Posterior vena cava (tissue), 2 donors: Measurements from ENCODE around the gene WFDC1. TPM values are rescaled to one million over a fixed set of nuclear protein-coding genes. Genes with fewer than 3 reads are reported as not detected.

Experiments used
- DNase-seq: peaks from one replicate; pipeline ENCODE4 v3.0.0-alpha.2; 2020; ENCODE audit warnings: low spot score
- intact Hi-C, 2 donors: fragments of 100-400 bp; cut with DNase I; formaldehyde crosslinking; loops; one replicate each; pipeline versions ENCODE4 v1.14.1 to v1.14.2; 2022 to 2023
- long read RNA-seq, 2 donors: library from polyadenylated mRNA; unstranded; transcript quantifications; one replicate each; pipeline ENCODE4 v2.0.0, GENCODE V29; 2020 to 2021
- total RNA-seq, 2 donors: library from RNA; stranded (reverse); fragmentation: NEBNext Ultra II Directional; extraction: Animal tissue kit (Norgen Biotek cat#: 25700); gene quantifications; one replicate each; pipeline ENCODE4 v1.2.1, GENCODE V29; 2021
- donor health status: DM: yes; HTN: yes; CAD: no.
- donor health status: DM: yes; HTN: yes; CAD: no.

Gene WFDC1, protein sequence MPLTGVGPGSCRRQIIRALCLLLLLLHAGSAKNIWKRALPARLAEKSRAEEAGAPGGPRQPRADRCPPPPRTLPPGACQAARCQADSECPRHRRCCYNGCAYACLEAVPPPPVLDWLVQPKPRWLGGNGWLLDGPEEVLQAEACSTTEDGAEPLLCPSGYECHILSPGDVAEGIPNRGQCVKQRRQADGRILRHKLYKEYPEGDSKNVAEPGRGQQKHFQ
- 10 to 100 TPM; 48.7 to 93.6 TPM for total RNA-seq
- long read RNA-seq, donor 1, transcript WFDC1-203 (7 exons, 1,319 nt) = minor isoform, 10 of 74 reads
- long read RNA-seq, donor 1, transcript WFDC1-201 (7 exons, 1,534 nt) = major isoform, 52 of 74 reads
- long read RNA-seq, donor 1, partial matches to known transcripts = 0 of 74 reads
- long read RNA-seq, donor 1, other reads (novel, unspliced or antisense) = 12 of 74 reads
- long read RNA-seq, donor 2, partial matches to known transcripts = 0 of 1 reads
- long read RNA-seq, donor 2, other reads (novel, unspliced or antisense) = 0 of 1 reads

DNA sequence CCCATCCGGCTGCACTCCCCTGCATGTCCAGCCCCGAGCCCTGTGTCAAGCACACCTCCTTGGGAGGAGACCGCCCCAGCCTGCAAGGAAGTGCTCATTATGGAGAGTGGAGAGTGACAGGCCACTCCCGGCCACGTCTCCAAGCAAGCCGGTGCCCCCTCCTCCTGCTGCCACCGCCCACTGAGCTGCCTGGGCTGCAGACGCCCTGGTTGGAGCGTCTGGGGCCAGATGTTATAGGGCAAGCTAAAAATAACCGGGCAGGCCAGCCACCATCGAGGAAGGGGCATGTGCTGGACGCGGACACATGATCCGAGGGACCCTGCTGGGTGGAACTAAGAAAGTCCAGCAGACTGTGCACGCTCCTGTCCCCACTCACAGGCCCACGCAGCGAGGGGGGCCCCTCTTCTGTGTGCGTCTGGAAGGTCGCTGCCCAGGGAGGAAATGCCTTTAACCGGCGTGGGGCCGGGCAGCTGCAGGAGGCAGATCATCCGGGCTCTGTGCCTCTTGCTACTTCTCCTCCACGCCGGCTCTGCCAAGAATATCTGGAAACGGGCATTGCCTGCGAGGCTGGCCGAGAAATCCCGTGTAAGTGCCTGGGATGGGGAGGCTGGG, at the start of gene WFDC1:
Gene WFDC1, plus strand, starts transcription at position 348 of the 612 bp plus-strand sequence. Its CDS starts 94 bp downstream, at position 442.
- peak; percentile 83 for DNase-seq
- intact Hi-C loops = no loop called here

DNA sequence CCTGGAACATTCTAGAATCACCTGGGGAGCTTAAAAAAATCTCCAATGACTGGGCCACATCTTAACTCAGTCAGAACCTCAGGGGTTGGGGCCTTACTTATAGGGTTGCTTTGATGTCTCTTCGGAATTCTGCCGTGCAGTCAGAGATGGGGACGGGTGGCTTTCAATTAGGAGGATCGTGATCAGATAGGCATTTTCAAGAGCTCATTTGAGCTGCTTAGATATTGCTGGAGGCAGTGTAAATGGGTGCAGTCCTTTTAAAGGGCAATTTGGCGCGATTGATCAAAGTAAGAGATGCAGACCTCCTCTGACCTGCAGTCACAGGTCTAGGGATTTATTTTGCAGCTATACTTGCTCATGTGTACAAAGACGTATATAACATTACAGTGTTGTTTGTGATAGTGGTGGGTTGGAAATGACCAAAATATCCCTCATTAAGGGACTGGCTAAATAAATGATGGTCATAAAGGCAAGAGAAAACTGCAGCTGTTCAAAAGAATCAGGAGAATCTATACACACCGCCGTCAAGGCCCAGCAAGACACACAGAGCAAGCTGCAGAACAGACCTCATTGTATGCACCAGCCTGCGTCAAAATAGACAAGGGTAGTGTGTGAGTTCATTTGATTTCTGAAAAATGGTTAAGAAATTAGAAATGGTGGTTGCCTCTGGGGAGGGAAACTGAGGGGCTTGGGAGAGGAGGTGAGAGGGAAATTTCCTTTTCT, 48.6 kb upstream of the WFDC1 start:
- no peak for DNase-seq
- intact Hi-C loops = no loop called here

DNA sequence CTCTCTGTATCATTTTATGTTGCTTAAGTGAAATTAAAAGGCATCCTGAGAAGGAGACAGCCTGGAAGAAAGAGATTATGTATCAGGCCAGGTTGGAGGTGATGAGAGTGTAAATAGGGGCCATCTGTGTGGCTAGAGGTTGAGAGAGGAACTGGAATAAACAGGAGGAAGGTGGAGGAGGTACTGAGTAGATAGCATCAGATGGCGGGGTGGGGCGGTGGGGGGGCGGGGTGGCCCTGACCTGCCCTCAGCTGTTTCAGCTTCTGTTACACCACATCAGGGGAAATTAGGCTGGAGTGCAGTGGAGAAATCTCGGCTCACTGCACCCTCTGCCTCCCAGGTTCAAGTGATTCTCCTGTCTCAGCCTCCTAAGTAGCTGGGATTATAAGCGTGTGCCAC, 48.0 kb upstream of the WFDC1 start:
- intact Hi-C loops = no loop called here
- no peak for DNase-seq

DNA sequence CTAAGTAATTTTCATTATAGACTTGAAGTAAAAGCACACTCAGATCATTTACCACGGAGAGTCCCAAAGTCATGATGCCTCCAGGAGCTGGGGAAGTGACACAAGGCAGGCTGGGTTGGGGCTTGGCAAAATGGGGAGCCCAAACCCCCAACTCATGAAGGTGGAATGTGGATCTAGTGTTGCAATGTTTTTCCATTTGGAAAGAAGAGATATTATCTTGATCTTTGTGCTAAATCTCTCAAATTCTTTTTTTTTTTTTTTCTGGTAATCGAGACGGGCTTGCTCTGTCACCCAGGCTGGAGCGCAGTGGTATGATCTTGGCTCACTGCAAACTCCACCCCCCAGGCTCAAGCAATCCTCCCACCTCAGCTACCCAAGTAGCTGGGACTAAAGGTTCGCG, 47.3 kb upstream of the WFDC1 start:
- intact Hi-C loops = no loop called here
- DNase-seq = no peak

DNA sequence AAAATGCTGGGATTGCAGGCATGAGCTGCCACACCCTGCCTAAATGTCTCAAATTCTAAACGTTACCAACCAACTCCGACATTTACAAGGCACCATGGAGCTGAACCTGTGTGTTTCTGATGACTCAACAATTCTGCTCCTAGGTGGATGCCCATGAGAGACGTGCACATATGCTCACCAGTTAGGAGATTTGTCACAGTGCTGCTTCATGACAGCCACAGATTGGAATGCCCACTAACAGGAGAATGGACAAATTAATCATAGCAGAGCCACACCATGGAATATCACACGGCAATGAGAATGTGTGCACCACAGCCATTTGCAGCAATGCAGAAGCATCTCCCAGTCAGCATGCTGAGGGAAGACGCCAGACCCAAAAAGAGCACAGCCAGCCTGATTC, 46.8 kb upstream of the WFDC1 start:
- intact Hi-C loops = no loop called here
- no peak for DNase-seq

DNA sequence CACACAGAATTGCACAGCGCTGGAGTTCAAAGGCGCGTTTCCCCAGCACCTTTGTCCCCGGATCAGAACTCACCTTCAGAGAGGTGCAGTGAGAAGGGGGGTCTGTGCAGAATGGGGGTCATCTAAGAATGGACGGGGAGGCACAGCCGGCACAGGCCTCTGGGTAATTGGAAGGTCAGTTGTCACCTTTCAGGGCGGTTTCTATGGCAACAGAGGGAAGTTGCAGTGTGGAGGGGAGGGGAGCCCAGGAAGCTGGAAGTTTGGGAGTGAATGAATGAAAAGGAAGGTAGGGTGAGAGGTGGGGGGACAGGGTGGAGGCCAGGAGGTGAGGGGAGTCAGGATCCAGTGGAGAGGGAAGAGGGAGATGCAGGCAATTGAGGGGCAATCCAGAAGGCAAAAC, 42.5 kb upstream of the WFDC1 start:
- intact Hi-C loops = no loop called here
- peak; percentile 45 for DNase-seq

DNA sequence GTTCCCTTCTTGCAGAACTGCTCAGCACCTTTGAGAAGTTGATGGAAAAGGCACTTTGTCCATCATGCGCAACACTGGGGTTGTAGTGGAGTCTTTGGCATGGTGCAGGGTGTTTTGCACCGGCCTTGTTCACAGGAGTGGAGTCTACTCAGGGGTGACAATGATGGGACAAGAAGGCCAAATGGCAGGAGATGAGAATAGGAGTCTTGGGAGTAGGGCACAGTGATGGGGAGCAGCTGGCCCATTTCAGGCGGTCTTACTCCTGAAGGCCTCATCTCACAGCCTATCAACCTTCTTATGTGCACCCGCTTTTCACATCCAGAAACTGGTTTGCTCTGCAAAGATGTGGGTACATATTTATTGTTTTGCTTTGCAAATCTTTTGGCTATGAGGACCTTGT, 41.5 kb upstream of the WFDC1 start:
- intact Hi-C loops = no loop called here

DNA sequence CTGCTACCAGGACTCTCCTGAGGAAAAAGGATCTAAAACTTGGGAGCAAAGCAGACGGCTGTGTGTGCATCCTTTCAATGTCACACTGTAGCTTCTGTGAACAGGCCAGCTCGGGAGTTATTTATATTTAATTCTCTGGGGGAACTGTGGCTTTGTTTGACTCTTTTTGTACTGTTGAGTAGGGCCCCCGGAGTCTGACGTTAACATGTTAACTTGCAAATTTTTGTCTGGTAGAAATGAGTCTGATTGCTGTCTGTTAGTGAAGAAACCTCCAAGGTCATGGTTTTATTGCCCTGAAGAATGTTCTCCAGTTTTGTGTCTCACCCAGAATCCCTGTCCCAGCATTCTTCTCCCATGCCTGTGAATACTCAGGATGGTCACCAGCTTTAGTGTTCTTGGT, 40.6 kb upstream of the WFDC1 start:
- intact Hi-C loops = no loop called here
- DNase-seq = peak; percentile 5

More for the DNA sequence above, 41.5 kb upstream of the WFDC1 start:
- peak; percentile 35 for DNase-seq

DNA sequence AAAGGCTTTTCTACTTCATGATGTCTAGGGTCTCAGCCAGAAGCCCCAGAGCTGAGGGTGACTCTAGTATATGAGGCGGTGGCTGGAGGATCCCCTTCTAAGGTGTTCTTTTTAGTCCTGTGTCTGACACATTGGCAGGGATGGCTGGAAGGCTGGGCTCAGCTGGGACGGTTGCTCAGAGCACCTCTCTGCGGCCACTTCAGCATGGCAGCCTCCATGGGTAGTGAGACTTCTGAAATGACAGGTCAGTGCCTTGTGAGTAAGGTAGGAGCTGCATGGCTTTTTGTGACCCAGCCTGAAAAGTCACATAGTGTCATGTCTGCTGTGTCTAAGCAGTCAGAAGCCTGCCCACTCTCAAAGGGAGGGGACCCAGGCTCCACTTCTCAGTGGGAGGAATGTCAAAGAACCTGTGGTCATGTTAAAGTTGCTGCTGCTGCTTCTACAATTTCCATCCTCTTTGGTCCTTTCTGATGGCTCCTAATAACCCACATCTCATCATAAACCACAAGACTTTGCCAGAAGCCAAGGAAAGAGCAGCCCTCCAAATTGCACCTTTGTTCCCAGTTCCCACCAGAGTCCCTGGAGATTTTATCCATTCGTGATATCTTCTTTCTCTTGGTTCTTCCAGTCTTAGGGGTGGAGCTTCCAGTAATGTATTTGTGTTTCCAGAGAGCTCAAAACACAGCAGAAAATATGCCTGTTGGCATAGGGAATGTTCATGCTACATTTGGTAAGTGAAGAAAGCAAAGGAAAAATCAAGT, 39.4 kb upstream of the WFDC1 start:
- peak; percentile 52 for DNase-seq
- intact Hi-C loops = no loop called here

DNA sequence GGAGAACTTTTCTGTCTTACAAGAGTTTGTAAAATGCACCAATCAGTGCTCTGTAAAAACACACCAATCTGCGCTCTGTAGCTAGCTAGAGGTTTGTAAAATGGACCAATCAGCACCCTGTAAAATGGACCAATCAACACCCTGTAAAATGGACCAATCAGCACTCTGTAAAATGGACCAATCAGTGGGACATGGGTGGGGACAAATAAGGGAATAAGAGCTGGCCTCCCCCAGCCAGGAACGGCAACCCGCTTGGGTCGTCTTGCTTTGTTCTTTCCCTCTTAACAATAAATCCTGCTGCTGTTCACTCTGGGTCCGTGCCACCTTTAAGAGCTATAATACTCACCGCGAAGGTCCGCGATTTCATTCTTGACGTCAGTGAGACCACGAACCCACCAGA, 36.4 kb upstream of the WFDC1 start:
- peak; percentile 32 for DNase-seq
- intact Hi-C loops = no loop called here

DNA sequence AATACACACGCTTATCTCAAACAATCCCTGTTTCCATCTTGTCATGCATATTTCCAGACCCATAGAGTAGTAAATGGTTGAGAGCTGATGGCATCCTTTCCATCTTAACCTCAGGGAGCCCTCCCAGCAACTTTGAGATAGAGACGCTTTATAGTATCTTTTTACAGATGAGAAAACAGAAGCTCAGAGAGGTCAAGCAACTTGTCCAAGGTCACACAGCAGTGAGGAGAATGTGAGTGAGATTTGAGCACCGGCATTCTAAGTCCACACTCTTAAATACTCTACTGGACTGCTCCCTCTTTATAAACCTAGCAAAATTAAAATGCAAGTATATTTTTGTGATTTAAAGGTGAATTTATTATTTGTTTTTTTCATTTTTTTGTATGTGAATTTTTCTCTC, 35.0 kb upstream of the WFDC1 start:
- intact Hi-C loops = no loop called here
- DNase-seq = no peak

DNA sequence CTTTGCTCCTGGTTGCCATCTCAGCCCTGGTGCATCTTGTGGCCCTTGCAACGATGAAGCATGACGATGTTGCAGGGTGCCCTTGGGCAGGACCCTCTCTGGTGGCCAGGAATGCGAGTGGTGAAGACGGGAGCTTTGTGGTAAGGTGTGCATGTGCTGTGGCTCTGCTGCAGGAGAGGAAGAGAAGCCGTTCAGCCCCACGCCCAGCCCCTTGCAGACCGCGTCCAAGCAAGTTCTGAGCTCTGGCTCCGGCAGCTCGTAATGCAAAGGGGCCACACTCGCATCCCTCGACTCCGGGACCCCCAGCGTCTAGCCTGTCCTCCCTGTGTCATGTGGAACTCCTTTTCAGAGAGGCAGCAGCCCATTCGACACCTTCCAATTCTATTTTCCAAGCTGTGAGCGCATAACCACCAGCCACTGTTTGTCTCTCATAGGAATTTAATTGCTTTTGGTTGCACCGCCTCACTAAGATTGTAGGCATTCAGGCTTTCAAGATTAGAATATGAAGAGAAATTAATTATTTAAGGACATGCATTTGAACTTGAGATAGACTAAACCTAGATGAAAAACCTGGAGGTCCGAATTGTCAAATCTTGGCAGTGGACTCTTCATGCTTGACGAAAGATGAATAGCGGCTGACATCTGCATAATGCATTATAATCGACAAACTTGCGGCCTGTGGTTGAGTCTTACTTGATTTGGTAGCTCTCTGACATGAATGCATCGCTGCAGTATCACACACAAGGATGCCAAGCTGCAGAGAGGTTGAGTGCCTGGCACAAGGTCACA, 33.7 kb upstream of the WFDC1 start:
- peak; percentile 59 for DNase-seq
- intact Hi-C loops = no loop called here

DNA sequence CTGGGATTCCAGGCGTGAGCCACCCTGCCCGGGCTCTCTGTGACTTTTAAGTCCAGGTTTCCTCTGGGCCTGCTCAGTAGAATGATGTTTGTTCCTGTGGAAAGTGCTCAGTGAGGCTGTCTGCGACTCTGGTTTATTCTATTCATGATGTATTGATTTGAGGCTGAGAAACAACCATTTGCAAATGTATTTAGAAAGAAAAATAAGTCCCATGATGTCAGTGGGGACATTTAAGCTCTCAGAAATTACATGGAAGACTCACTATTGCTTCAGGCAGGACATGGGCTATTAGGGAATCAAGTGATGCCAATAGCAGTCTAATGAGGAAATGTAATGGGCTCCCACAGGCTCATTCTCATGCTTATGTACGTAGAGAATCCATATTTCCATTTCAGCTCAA, 32.6 kb upstream of the WFDC1 start:
- DNase-seq = peak; percentile 34
- intact Hi-C loops = no loop called here

DNA sequence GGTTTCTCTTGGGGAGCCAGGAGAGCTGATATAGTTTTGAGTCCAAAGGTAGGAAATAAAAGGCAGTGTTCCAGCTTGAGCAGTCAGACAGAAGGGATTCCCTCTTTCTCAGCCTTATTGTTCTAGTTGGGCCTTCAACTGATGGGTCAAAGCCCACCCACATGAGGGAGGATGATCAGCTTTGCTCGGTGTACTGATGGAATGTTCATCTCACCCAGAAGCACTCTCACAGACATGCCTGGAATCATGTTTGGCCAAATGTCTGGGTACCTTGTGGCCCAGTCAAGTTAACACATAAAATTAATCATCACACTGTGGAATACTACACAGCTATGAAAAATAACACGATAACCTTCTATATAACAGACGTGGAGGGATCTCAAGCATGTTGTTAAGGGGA, 31.7 kb upstream of the WFDC1 start:
- intact Hi-C loops = no loop called here
- no peak for DNase-seq

DNA sequence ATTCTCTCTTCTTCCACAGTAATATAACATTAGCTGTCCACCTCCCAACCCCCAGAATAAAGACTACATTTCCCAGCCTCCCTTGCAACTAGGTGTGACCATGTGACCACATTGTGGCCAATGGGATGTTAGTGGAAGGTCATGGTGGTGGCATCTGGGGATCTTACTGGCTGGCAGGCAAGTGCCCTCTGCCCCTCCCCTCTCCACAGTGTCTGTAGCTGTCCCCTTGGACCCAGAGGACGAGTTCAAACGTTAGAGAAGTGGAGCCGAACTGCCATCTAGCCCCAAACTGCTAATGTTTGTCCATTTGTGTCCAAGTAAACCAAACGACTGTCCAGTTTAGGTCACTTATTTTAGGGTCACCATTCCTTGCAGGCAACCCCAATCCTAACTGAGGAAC, 28.2 kb upstream of the WFDC1 start:
- peak; percentile 64 for DNase-seq
- intact Hi-C loops = no loop called here

DNA sequence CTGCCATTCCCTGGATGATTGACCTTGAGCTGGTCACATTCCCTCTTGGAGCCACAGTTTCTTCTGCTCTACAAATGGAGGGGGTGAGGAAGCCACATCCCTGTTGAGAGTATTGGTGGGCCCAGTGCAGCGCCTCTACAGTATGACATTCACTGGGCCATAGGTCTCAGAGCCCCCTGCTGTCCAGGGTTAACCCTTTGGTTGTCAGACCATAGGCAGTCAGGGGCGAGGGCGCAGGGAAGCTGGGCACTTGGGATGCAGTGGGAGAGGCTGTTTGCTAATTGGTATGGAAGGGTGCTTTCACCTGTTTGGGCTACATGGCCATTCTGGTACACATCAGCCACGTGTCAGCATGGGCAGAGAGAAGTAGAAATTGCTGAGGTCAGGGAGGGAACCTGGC, 27.3 kb upstream of the WFDC1 start:
- DNase-seq = peak; percentile 29
- intact Hi-C loops = no loop called here

DNA sequence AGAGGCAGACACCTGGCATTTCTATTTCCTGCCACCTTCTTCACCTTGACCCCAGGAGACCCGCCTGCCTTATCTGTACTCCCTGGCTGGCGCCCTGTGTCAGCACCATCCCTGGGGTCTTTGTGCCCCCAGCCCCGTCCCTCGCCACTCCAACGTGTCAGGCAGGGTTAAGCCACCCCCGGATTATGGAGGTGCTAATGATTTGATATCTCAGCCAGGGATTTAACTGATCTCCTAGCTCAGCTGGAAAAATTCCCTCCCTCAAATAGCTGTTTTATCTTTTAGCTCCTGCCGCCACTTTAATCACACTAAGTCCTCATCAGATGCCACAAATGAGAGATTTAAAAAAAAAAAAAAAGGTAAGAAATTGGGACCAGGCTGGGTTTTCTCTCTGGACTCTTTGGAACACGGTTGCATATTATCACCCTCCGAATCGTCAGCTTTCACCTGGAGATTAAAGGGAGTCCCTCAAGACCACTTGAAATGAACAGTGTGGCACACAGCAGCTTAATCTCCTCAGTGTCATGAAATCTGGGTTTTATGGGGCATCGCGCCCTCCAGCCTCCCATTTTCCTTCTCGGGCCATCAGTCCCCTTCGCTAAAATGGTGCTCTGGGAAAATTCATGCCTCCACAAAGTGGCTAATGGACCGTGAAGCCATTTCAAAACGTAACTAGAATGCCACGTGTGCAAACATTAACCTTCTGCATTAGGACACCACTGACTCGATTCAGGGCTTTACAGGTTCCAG, 26.2 kb upstream of the WFDC1 start:
- intact Hi-C loops = no loop called here
- peak; percentile 18 for DNase-seq

DNA sequence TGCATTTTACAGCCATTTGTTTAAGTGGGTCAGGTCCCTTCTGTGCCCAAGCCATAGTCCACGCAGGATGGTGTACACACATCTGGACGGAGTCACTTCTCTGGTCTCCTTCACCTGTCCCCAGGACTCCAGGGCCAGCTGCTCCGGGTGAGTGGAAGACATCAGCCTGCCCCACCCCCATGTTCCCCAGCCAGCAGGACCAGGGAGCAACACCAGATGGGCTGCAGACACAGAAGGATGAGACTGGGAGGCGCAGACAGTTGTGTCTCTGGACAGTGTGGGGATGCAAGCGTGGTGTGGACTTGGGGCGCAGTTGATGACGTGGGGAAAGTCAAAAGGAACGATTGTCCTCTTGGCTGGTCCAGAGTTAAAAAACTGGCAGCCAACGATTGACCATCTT, 24.6 kb upstream of the WFDC1 start:
- DNase-seq = peak; percentile 42
- intact Hi-C loops = no loop called here
